BJ (cell line): ENCODE data around the gene TMEM135. TPM values are rescaled to one million over a fixed set of nuclear protein-coding genes. Genes with fewer than 3 reads are reported as not detected.

Experiments
- CTCF ChIA-PET: fragments of 350-600 bp; formaldehyde crosslinking; extraction: SDS; loops from one replicate; lab custom pipeline; 2021; ENCODE audit warnings: antibody characterized with exemption, inconsistent platforms; lab: Yijun Ruan, JAX
- POLR2A ChIA-PET: fragments of 300-600 bp; sonication (Branson Sonifier 250); formaldehyde crosslinking; extraction: SDS; loops from one replicate; lab custom pipeline; 2021; ENCODE audit warnings: antibody characterized with exemption; lab: Charles Lee
- DNase-seq: peaks from one replicate; pipeline ENCODE4 v3.0.0-alpha.2; 2011; ENCODE audit warnings: low read depth
- H3K27me3 ChIP-seq: 2 replicates; pipeline ENCODE4 v1.6.0; 2011; ENCODE audit warnings: low read length; ENCODE audit not compliant: control insufficient read depth, insufficient read depth
- H3K36me3 ChIP-seq: 2 replicates; pipeline ENCODE4 v1.5.1; 2011; ENCODE audit warnings: low read length; ENCODE audit not compliant: control insufficient read depth, insufficient read depth
- H3K4me3 ChIP-seq: 2 replicates; pipeline ENCODE4 v1.5.1; 2011; ENCODE audit warnings: low read depth, mild to moderate bottlenecking, control low read depth, low read length
- polyA plus RNA-seq: library from polyadenylated mRNA; depleted of rRNA; stranded (reverse); fragments of >200 nt; gene quantifications from 2 replicates; pipeline ENCODE4 v1.2.3, GENCODE V29; 2011
- TF ChIP-seq, protein P1 (sequence below): IDR thresholded peaks from 2 replicates; pipeline ENCODE4 v1.5.1; 2011; ENCODE audit warnings: low read depth, mild to moderate bottlenecking, control low read depth, inconsistent platforms, low read length, moderate library complexity; ENCODE audit not compliant: insufficient read depth

The TMEM135 gene
- polyA plus RNA-seq, 1 experiment, result 4.6 TPM

DNA sequence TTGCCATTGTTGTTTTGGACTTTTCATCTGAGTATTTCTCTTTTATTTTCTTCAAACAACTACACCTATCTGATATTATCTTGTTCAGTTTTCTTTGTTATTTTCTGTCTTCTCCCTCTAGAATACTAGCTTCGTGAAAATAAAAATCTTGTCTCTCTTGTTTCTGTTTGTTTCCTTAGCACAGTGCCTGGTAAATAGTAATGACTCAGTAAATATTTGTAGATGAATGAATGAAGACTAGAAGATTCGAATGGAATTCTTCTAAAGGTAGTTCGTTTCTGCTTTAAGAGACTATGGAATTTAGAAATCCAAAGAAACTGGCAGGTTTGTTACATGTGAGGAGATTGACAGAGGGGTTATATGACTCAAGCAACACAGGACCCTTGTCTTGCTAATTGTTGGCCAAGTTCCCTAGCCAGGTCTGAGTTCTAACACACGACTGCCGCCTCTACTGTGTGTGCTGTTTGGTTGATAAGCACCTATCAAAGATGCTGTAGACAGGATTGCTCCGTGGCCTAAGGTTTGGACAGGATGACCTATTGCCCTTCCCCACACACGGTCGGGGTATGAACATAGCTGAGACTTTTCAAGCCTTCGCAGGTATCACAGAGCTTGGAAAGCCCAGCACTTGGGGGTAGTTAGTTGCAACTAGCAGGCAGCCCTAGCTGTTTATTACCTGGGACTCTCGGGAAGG, 831 bp upstream of the TMEM135 start:
- no peaks in the 10 kb centered on the region for H3K36me3 ChIP-seq
- H3K4me3 ChIP-seq, result peak overlapping the region; percentile 77
- TF ChIP-seq, protein P1, sequence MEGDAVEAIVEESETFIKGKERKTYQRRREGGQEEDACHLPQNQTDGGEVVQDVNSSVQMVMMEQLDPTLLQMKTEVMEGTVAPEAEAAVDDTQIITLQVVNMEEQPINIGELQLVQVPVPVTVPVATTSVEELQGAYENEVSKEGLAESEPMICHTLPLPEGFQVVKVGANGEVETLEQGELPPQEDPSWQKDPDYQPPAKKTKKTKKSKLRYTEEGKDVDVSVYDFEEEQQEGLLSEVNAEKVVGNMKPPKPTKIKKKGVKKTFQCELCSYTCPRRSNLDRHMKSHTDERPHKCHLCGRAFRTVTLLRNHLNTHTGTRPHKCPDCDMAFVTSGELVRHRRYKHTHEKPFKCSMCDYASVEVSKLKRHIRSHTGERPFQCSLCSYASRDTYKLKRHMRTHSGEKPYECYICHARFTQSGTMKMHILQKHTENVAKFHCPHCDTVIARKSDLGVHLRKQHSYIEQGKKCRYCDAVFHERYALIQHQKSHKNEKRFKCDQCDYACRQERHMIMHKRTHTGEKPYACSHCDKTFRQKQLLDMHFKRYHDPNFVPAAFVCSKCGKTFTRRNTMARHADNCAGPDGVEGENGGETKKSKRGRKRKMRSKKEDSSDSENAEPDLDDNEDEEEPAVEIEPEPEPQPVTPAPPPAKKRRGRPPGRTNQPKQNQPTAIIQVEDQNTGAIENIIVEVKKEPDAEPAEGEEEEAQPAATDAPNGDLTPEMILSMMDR, result no peak
- POLR2A ChIA-PET, result no interaction called here
- CTCF ChIA-PET, result interaction anchor here (0.9 to 1.2 kb wide), 3 partner anchors 25 to 105 kb away, joined by 3 read pairs; no protein-coding TSS in a partner anchor
- DNase-seq, result no peak
- H3K27me3 ChIP-seq, result no peaks in the 10 kb centered on the region; the same call in 1 of the 2 replicates

DNA sequence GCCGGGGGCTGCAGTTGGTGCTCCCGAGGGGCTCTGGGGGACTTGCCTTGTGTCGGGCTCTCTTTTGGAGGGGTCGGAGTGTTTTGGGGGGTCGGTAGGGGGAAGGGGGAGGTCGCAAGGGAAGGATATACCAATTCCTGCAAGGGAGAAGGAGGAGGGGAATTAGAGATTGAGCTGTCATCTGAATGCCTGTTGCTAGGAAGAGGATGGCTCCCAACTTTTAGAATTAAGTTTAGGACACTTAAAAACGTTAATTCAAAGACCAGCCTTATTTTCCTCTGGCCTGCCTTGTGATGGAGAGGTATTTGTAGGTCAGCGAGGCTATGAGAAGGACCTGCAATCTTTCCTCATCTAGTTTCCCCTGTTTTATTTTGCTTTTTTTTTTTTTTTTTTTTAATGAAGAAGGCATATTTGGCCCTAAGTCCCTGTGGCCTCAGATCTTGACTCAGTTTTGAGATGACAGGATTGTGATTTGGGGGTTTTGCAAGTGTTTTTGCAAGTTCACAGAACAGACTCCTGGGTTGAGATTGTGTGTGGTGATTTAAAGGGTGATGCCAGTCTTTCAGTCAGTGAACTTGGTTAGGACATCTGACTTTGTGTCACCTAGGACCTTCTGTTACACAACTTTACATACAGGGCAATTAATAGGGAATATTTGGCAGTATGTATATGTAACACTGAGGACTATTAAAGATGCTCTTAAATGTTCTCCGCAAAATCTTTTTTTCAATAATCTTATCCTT, 672 bp downstream of the TMEM135 start:
- no peaks in the 10 kb centered on the region; the same call in 1 of the 2 replicates for H3K27me3 ChIP-seq
- CTCF ChIA-PET, result no interaction called here
- POLR2A ChIA-PET, result no interaction called here
- H3K4me3 ChIP-seq, result peak overlapping the region; percentile 77
- TF ChIP-seq, protein P1, result no peak
- DNase-seq, result no peak
- no peaks in the 10 kb centered on the region for H3K36me3 ChIP-seq

DNA sequence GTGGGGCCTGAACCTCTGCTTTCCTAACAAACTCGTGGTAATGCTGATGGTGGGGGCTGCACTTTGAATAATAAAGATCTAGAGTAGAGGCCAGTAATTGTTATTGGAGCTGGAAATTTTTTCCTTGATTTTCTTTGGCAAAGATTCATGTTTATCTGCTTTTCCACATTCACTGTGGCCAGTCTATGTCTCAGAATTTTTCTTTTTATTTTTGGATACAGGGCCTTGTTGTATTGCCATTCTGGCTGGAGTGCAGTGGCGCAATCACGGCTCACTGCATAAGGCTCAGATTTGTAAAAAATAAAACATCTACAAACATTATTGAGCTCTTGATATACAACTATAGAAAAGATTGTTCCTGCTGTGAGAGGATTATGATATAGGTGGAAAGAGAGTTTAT, 1.6 kb downstream of the TMEM135 start:
- TF ChIP-seq, protein P1, result no peak
- no peak for DNase-seq
- ChIA-PET POLR2A (no interaction called here), CTCF (no interaction called here)
- Histone ChIP-seq H3K27me3 (no peaks in the 10 kb centered on the region), H3K36me3 (no peaks in the 10 kb centered on the region), H3K4me3 (no peak overlapping the region)

DNA sequence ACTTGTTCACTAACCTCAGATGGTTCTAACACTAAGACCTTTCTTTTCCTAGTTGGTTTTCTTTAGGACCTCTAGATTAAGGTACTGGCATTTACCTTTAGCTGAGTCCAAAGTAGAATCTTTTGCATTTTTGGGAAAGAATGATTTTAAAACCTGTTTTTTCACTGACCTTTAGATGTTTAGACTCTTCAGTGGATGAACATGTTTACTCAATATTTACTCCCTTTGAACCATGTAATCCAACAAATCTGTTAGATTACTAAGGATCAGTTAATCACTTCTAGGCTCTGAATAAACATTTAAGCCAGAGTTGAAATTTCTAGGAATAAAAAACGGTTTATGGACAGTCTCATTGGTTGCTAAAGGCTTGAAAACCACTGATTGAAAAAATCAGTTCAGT, 6.2 kb downstream of the TMEM135 start:
- CTCF ChIA-PET, result no interaction called here

DNA sequence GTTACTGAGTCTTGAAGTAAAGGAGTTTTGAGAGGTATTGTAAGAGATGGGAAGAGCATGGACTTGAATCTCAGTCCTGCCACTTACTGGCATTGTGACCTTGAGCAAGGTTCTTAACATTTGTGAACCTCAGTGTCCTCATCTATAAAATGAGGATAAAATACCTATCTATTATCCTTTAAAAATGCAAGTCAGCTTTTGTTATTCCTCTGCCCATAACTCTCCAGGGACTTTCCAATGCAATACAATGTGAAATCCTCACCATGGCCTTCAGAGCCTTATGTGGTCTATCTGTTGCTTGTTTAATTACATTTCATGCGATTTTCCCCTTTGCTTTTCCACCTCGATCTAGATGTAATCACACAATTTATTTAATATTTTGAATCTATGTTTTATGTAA, 9.1 kb downstream of the TMEM135 start:
- POLR2A ChIA-PET, result interaction anchor here (0.6 kb wide), 1 partner anchor 13 kb away, joined by 3 read pairs; no protein-coding TSS in a partner anchor
- TF ChIP-seq, protein P1, result no peak
- CTCF ChIA-PET, result no interaction called here
- H3K27me3 ChIP-seq, result no peaks in the 10 kb centered on the region
- no peak for DNase-seq
- no peak overlapping the region for H3K4me3 ChIP-seq
- H3K36me3 ChIP-seq, result no peaks in the 10 kb centered on the region

More for the DNA sequence above, 6.2 kb downstream of the TMEM135 start:
- DNase-seq, result no peak
- TF ChIP-seq, protein P1, result no peak
- H3K36me3 ChIP-seq, result no peaks in the 10 kb centered on the region
- no peaks in the 10 kb centered on the region for H3K27me3 ChIP-seq
- POLR2A ChIA-PET, result no interaction called here
- no peak overlapping the region for H3K4me3 ChIP-seq
